Thyroid gland (tissue), 4 donors: ENCODE measurements around the gene FAM168A. TPM values are rescaled to one million over a fixed set of nuclear protein-coding genes. Genes with fewer than 3 reads are reported as not detected.
"Not testable (repeated sequence)": the region's sequence is repeated elsewhere in the genome, so short reads cannot be mapped to it uniquely, and the experiment has no call there.

Experiments
- DNase-seq, 2 donors: peaks; one replicate each; pipeline ENCODE4 v3.0.0-alpha.2; 2019
- H3K27ac ChIP-seq, 3 donors: fragments of 200-600 bp; sonication (generic); 1 replicate in 2 of 3; 2 replicates in 1 of 3; pipeline ENCODE4 v1.5.1; 2016 to 2019; ENCODE audit warnings: mild to moderate bottlenecking in 1 of 3, moderate library complexity in 1 of 3
- H3K27me3 ChIP-seq: fragments of 200-600 bp; sonication (generic); one replicate; pipeline ENCODE4 v1.5.1; 2019
- H3K36me3 ChIP-seq, 2 donors: fragments of 200-600 bp; sonication (generic); one replicate each; pipeline ENCODE4 v1.5.1; 2016 to 2019
- H3K4me1 ChIP-seq, 2 donors: fragments of 200-600 bp; sonication (generic); one replicate each; pipeline ENCODE4 v1.5.1; 2017 to 2019
- H3K4me3 ChIP-seq, 3 donors: fragments of 200-600 bp; sonication (generic); replicated peaks in 1 of 3; 1 replicate in 2 of 3; 2 replicates in 1 of 3; pipeline ENCODE4 v1.5.1; 2016; ENCODE audit warnings: mild to moderate bottlenecking in 1 of 3
- H3K9me3 ChIP-seq: fragments of 200-600 bp; sonication (generic); one replicate; pipeline ENCODE4 v1.5.1; 2017
- POLR2A ChIP-seq, 2 donors: fragments of 450-650 bp; IDR thresholded peaks; one replicate each; pipeline ENCODE4 v1.6.1; 2017; ENCODE audit warnings: antibody characterized with exemption in 2 of 2, mild to moderate bottlenecking in 2 of 2, moderate library complexity in 1 of 2
- WGBS, 2 donors: methylation state at CpG; one replicate each; pipeline ENCODE4 v1.1.5; 2017; 5-methylcytosine and 5-hydroxymethylcytosine counted together
- intact Hi-C: fragments of 100-400 bp; cut with DNase I; formaldehyde crosslinking; loops from one replicate; pipeline ENCODE4 v1.15.1; 2023
- total RNA-seq, 4 donors: library from RNA; depleted of rRNA; stranded (reverse); fragments of >200 nt; gene quantifications; one replicate each; pipeline ENCODE4 v1.2.3, GENCODE V29; 2016
- TF ChIP-seq, protein P1 (sequence below), 6 experiments: fragments of 200-600 bp in 3 of 6; fragments of 450-650 bp in 3 of 6; sonication (generic) in 3 of 6; IDR thresholded peaks; one replicate each; pipeline ENCODE4 v1.5.1; 2016 to 2019; ENCODE audit warnings: antibody characterized with exemption in 6 of 6, mild to moderate bottlenecking in 2 of 6, inconsistent platforms in 1 of 6, moderate library complexity in 1 of 6

FAM168A gene
- total RNA-seq, 4 donors from 2014 or later, result 32.7 to 51.0 (median 40.2) TPM

DNA sequence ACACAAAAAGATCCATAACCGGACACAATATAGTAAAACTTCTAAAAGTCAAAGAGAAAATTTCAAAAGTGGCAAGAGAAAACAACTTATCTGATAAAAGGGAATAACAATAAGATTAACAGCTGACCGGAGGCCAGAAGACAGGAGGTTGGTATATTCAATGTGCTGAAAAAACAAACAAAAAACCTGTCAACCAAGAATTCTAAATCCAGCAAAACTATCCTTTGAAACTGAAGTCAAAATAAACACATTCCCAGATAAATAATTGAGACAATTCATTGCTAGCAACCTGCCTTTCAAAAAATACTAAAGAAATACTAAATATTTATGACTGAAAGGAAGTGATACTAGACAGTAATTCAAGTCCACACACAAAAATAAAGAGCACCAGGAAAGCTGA is 120.4 kb downstream of the FAM168A start:
- Histone ChIP-seq H3K4me1 (peaks cover 0 to 3% of the 10 kb centered on the region in 2 donors), H3K9me3 (no peaks in the 10 kb centered on the region), H3K36me3 (no peaks in the 10 kb centered on the region), H3K4me3 (no peak overlapping the region), H3K27me3 (no peaks in the 10 kb centered on the region), H3K27ac (no peak overlapping the region)
- WGBS, 2 donors, result 97% methylated on average over 2 of the region's 2 CpGs
- TF ChIP-seq POLR2A (IDR thresholded peaks at IDR 0.05), result no peak
- intact Hi-C loops, result no loop called here
- no peak for DNase-seq

- Histone ChIP-seq H3K4me1 (peaks cover 1 to 3% of the 10 kb centered on the region in 2 donors), H3K4me3 (no peak overlapping the region), H3K27ac (no peak overlapping the region), H3K9me3 (no peaks in the 10 kb centered on the region), H3K27me3 (no peaks in the 10 kb centered on the region), H3K36me3 (no peaks in the 10 kb centered on the region)
- TF ChIP-seq, protein P1, sequence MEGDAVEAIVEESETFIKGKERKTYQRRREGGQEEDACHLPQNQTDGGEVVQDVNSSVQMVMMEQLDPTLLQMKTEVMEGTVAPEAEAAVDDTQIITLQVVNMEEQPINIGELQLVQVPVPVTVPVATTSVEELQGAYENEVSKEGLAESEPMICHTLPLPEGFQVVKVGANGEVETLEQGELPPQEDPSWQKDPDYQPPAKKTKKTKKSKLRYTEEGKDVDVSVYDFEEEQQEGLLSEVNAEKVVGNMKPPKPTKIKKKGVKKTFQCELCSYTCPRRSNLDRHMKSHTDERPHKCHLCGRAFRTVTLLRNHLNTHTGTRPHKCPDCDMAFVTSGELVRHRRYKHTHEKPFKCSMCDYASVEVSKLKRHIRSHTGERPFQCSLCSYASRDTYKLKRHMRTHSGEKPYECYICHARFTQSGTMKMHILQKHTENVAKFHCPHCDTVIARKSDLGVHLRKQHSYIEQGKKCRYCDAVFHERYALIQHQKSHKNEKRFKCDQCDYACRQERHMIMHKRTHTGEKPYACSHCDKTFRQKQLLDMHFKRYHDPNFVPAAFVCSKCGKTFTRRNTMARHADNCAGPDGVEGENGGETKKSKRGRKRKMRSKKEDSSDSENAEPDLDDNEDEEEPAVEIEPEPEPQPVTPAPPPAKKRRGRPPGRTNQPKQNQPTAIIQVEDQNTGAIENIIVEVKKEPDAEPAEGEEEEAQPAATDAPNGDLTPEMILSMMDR (IDR thresholded peaks at IDR 0.05), result no peak
- no peak for TF ChIP-seq POLR2A (IDR thresholded peaks at IDR 0.05)
- DNase-seq, result no peak
- intact Hi-C loops, result no loop called here
Observed at GRCh38 chr11:73475549-73476095, 122.3 kb downstream of the FAM168A start.

GRCh38 chr11:73473252-73473651 is 124.7 kb downstream of the FAM168A start:
- Histone ChIP-seq H3K27me3 (no peaks in the 10 kb centered on the region), H3K36me3 (no peaks in the 10 kb centered on the region), H3K9me3 (no peaks in the 10 kb centered on the region), H3K27ac (no peak overlapping the region), H3K4me1 (peaks cover 19 to 21% of the 10 kb centered on the region in 2 donors), H3K4me3 (no peak overlapping the region)
- DNase-seq, result no peak
- TF ChIP-seq, protein P1 (IDR thresholded peaks at IDR 0.05), result no peak
- TF ChIP-seq POLR2A (IDR thresholded peaks at IDR 0.05), result no peak
- intact Hi-C loops, result no loop called here
- 82 to 95% methylated on average over 1 of the region's 1 CpG for WGBS, 2 donors

DNA sequence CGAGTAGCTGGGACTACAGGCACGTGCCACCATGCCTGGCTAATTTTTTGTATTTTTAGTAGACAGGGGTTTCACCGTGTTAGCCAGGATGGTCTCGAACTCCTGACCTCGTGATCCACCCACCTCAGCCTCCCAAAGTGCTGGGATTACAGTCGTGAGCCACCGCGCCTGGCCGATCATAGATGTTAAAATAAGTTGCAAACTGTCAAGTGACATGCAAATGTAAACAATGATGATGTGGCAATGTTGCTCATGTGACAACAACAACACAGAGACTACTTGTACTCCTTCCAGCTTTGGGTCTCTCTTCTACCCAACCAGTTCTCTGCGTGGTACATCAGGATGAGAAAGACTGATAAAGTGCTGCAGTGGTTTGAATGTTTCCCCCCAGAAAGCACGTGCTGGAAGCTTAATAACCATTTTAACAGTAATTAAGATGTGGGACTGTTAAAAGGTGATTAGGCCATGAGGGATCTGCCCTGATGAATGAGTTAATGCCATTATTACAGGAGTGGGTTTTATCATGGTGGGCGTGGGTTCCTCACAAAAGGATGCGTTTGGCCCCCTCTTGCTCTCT is 127.8 kb downstream of the FAM168A start:
- DNase-seq, H3K9me3 ChIP-seq, H3K27me3 ChIP-seq, H3K36me3 ChIP-seq, intact Hi-C loops, H3K4me3 ChIP-seq: not testable (repeated sequence)
- Histone ChIP-seq H3K4me1 (peaks cover 40 to 45% of the 10 kb centered on the region in 2 donors), H3K27ac (peak overlapping the region in 1 of 3 donors; percentile 11)
- whole genome bisulfite sequencing, 2 donors, result 88 to 93% methylated on average over 13 of the region's 13 CpGs

GRCh38 chr11:73469401-73469800 is 128.5 kb downstream of the FAM168A start:
- 68 to 69% methylated on average over 3 of the region's 3 CpGs for WGBS, 2 donors
- H3K27ac ChIP-seq, result peak overlapping the region in 1 of 3 donors; percentile 11
- intact Hi-C loops, result no loop called here

More at GRCh38 chr11:73469401-73469800, 128.5 kb downstream of the FAM168A start:
- Histone ChIP-seq H3K4me1 (peaks cover 46 to 53% of the 10 kb centered on the region in 2 donors), H3K4me3 (no peak overlapping the region), H3K36me3 (no peaks in the 10 kb centered on the region), H3K9me3 (no peaks in the 10 kb centered on the region), H3K27me3 (no peaks in the 10 kb centered on the region)
- no peak for TF ChIP-seq POLR2A (IDR thresholded peaks at IDR 0.05)
- TF ChIP-seq, protein P1 (IDR thresholded peaks at IDR 0.05), result no peak
- DNase-seq, result no peak
